Stimulated activated naive CD8-positive, alpha-beta T cell treated with anti-CD3 and anti-CD28 coated beads, Interleukin-15, amount 100 ng/mL, for 72 hours (primary cell): ENCODE measurements around the gene MPV17L.

Experiments used
- ATAC-seq: fragments of 150-1000 bp; cut with Tn5 transposase; 2 replicates; pipeline ENCODE4 v1.10.0; 2021; ENCODE audit warnings: mild to moderate bottlenecking, moderate library complexity
- DNase-seq, 2 donors: peaks; one replicate each; pipeline ENCODE4 v3.0.0; 2021 to 2022
- H3K27ac Mint-ChIP-seq, 2 donors: one replicate each; pipeline ENCODE4 v1.8.0; 2022; ENCODE audit warnings: mild to moderate bottlenecking in 2 of 2, mixed read lengths in 2 of 2, moderate library complexity in 2 of 2
- H3K27me3 Mint-ChIP-seq: one replicate; pipeline ENCODE4 v1.8.0; 2022; ENCODE audit warnings: mixed read lengths
- H3K4me1 Mint-ChIP-seq: one replicate; pipeline ENCODE4 v1.8.0; 2022; ENCODE audit warnings: mild to moderate bottlenecking, mixed read lengths
- H3K4me3 Mint-ChIP-seq, 2 donors: one replicate each; pipeline ENCODE4 v1.8.0; 2022; ENCODE audit warnings: mild to moderate bottlenecking in 2 of 2, mixed read lengths in 2 of 2, moderate library complexity in 1 of 2
- H3K9me3 Mint-ChIP-seq, 2 donors: one replicate each; pipeline ENCODE4 v1.8.0; 2022; ENCODE audit warnings: mixed read lengths in 2 of 2

The MPV17L gene

DNA sequence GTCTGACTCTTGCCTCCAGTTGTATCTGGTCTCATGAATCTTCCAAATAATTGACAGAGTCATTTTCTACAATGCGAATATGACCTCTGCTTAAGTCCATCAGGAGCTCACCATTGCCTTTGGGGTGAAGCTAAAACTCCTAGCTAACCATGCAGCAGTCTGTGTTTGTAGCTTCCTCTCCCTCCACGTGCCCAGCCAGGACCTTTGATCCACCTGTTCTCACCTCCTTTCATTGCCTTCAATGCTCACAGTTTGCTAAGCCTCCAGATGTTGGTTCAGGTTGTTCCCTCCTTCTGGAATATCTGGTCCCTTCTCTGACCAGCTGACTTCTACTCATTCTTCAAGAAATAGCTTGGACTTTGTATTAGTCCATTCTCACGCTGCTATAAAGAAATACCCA lies 61.8 kb downstream of the MPV17L start:
- no peak overlapping the region for H3K27ac Mint-ChIP-seq
- no peak for DNase-seq
- peaks cover 3% of the 10 kb centered on the region for H3K4me1 Mint-ChIP-seq
- H3K27me3 Mint-ChIP-seq = no peaks in the 10 kb centered on the region
- no peaks in the 10 kb centered on the region for H3K9me3 Mint-ChIP-seq
- H3K4me3 Mint-ChIP-seq = no peak overlapping the region
- ATAC-seq = no peak

DNA sequence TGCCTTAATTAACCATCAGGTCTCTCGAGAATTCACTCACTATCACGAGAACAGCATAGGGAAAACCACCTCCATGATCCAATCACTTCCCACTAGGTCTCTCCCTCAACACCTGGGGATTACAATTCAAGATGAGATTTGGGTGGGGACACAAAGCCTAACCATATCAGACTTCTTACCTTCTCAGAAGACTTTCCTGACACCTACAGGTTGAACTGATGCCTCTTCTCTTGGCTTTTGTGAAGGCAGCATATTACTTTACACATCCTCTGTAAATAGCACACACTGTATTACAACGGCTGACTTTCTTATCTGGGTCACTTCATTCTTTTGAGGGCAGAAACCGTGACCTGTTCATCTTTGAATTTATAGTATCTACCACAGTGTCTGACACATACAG lies 62.4 kb downstream of the MPV17L start:
- no peak for ATAC-seq
- H3K4me1 Mint-ChIP-seq = peaks cover 5% of the 10 kb centered on the region
- no peak for DNase-seq
- H3K27me3 Mint-ChIP-seq = no peaks in the 10 kb centered on the region
- no peaks in the 10 kb centered on the region for H3K9me3 Mint-ChIP-seq
- no peak overlapping the region for H3K27ac Mint-ChIP-seq
- H3K4me3 Mint-ChIP-seq = no peak overlapping the region

DNA sequence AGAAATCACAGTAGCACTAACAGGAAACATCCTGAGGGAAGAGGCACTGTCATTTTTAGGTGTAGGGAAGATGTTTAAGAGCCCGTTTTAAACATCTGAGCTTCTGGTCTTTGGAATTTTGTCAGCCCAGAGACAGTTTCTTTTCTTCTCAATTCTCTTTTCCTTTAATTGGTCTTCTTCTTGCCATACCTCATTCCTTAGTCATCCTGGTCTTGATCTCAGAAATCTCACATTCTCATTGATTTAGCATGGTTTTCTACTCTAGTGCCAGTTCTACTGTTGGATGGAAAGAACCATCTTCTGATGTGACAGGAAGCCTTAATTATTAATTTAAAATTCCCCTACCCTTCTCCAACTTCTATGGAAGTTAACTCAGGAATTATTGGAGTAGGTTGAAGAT lies 64.2 kb downstream of the MPV17L start:
- H3K4me1 Mint-ChIP-seq = peaks cover 5% of the 10 kb centered on the region
- H3K4me3 Mint-ChIP-seq = no peak overlapping the region
- ATAC-seq = no peak

DNA sequence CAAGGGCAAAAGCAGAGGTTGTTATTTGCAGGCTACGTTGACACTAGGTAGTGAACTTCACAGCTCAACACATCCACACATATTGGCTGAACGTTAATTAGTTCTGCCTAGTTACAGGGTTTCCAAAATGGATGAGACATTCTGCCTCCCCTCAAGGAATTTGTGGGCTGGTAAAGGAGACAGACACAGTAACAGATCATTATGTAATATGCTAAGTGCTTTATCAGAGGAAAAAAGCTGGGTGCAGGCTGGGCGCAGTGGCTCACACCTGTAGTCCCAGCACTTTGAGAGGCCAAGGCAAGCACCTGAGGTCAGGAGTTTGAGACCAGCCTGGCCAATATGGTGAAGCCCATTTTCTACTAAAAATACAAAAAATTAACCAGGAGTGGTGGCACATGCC lies 65.0 kb downstream of the MPV17L start:
- Mint-ChIP-seq H3K9me3 (no peaks in the 10 kb centered on the region), H3K27ac (no peak overlapping the region), H3K4me1 (peaks cover 5% of the 10 kb centered on the region), H3K4me3 (no peak overlapping the region), H3K27me3 (no peaks in the 10 kb centered on the region)
- ATAC-seq (no peak), DNase-seq (no peak)

More for the DNA sequence above, 64.2 kb downstream of the MPV17L start:
- no peaks in the 10 kb centered on the region for H3K9me3 Mint-ChIP-seq
- no peak overlapping the region for H3K27ac Mint-ChIP-seq
- no peaks in the 10 kb centered on the region for H3K27me3 Mint-ChIP-seq
- DNase-seq = no peak

DNA sequence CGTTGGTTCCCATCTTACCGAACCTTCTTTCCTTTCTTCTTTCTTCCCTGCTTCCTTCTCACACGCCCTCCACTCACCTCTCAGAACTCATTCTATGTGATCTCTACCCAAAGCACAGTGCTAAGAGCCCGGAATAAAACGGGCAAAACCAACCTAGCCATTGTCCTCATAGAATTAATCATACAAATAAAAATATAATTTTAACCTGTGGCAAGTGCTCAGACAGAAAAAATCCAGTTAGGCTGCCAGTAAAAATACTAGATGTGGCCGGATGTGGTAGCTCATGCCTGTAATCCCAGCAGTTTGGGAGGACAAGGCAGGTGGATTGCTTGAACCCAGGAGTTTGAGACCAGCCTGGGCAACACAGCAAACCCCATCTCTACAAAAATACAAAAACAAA lies 65.8 kb downstream of the MPV17L start:
- DNase-seq = no peak
- no peaks in the 10 kb centered on the region for H3K9me3 Mint-ChIP-seq
- H3K4me1 Mint-ChIP-seq = peaks cover 5% of the 10 kb centered on the region
- ATAC-seq = no peak
- H3K27me3 Mint-ChIP-seq = no peaks in the 10 kb centered on the region
- H3K4me3 Mint-ChIP-seq = no peak overlapping the region
- H3K27ac Mint-ChIP-seq = no peak overlapping the region
